CD4-positive, alpha-beta T cell treated with Interleukin-4 for 4 hours (primary cell): ENCODE measurements around the gene ACOX1.

Experiments used
- DNase-seq: peaks from one replicate; pipeline ENCODE4 v3.0.0-alpha.2; 2020

The ACOX1 gene

GRCh38 chr17:75904749-75905521 lies 74.0 kb downstream of the ACOX1 start, which contains the start of gene MRPL38:
MRPL38 (minus strand) TSS chr17:75904884; CDS start chr17:75904875, 9 bp downstream.
- DNase-seq = peak; percentile 94

- DNase-seq = no peak
These were observed 76.6 kb downstream of the ACOX1 start for GRCh38 chr17:75902406-75902805.

GRCh38 chr17:75901727-75902126 lies 77.2 kb downstream of the ACOX1 start:
- DNase-seq = no peak

GRCh38 chr17:75900691-75901533 lies 78.1 kb downstream of the ACOX1 start:
- no peak for DNase-seq

- DNase-seq = no peak
These were observed 79.0 kb downstream of the ACOX1 start for GRCh38 chr17:75899767-75900468.

GRCh38 chr17:75899353-75899752 lies 79.6 kb downstream of the ACOX1 start:
- DNase-seq = no peak

GRCh38 chr17:75898791-75899190 lies 80.2 kb downstream of the ACOX1 start:
- DNase-seq = no peak

GRCh38 chr17:75898065-75898464 lies 80.9 kb downstream of the ACOX1 start:
- DNase-seq = no peak

GRCh38 chr17:75897160-75898019 lies 81.6 kb downstream of the ACOX1 start:
- DNase-seq = no peak

GRCh38 chr17:75896415-75897159 lies 82.4 kb downstream of the ACOX1 start, which contains the start of gene TRIM65:
TRIM65 (minus strand) TSS chr17:75896951; CDS start chr17:75896937, 14 bp downstream.
- DNase-seq = peak; percentile 83

- DNase-seq = no peak
These were observed 83.4 kb downstream of the ACOX1 start for GRCh38 chr17:75895370-75896155.

- DNase-seq = no peak
These were observed 84.8 kb downstream of the ACOX1 start for GRCh38 chr17:75894049-75894733.

GRCh38 chr17:75893305-75894048 lies 85.5 kb downstream of the ACOX1 start:
- DNase-seq = no peak

- DNase-seq = no peak
These were observed 86.3 kb downstream of the ACOX1 start for GRCh38 chr17:75892556-75893224.

- no peak for DNase-seq
These were observed 87.1 kb downstream of the ACOX1 start for GRCh38 chr17:75891605-75892555.
